Adipocyte (in vitro differentiated cells): Measurements from ENCODE around the gene SDR42E2.

ENCODE experiments used
- DNase-seq: peaks from one replicate; pipeline ENCODE4 v3.0.0-alpha.2; 2015; ENCODE audit warnings: low read depth
- H3K27me3 ChIP-seq: replicated peaks from 2 replicates; pipeline ENCODE4 v1.7.0; 2013; ENCODE audit warnings: mild to moderate bottlenecking, low read length, moderate library complexity; ENCODE audit not compliant: control insufficient read depth, insufficient read depth
- H3K36me3 ChIP-seq: 2 replicates; pipeline ENCODE4 v1.7.0; 2013; ENCODE audit warnings: low read length, mild to moderate bottlenecking, moderate library complexity; ENCODE audit not compliant: control insufficient read depth, insufficient read depth, severe bottlenecking
- H3K4me1 ChIP-seq: 2 replicates; pipeline ENCODE4 v1.7.0; 2013; ENCODE audit warnings: mild to moderate bottlenecking, low read length, moderate library complexity; ENCODE audit not compliant: control insufficient read depth, insufficient read depth
- H3K4me3 ChIP-seq: 2 replicates; pipeline ENCODE4 v1.7.0; 2013; ENCODE audit warnings: mild to moderate bottlenecking, low read length, moderate library complexity
- H3K9ac ChIP-seq: 2 replicates; pipeline ENCODE4 v1.7.0; 2013; ENCODE audit warnings: mild to moderate bottlenecking, low read length, moderate library complexity
- H3K9me3 ChIP-seq: 2 replicates; pipeline ENCODE4 v1.7.0; 2013; ENCODE audit warnings: mild to moderate bottlenecking, low read length, moderate library complexity; ENCODE audit not compliant: control insufficient read depth

Gene SDR42E2

GRCh38 chr16:22184615-22184968 is 22.3 kb downstream of the SDR42E2 start:
- no peaks in the 10 kb centered on the region for H3K9me3 ChIP-seq
- H3K36me3 ChIP-seq = no peaks in the 10 kb centered on the region
- H3K4me1 ChIP-seq = peaks cover 15% of the 10 kb centered on the region
- peaks cover 11% of the 10 kb centered on the region for H3K27me3 ChIP-seq
- DNase-seq = no peak
- no peak overlapping the region for H3K4me3 ChIP-seq
- H3K9ac ChIP-seq = no peak overlapping the region

GRCh38 chr16:22186517-22186916 is 24.2 kb downstream of the SDR42E2 start:
- peaks cover 6% of the 10 kb centered on the region for H3K27me3 ChIP-seq
- H3K4me3 ChIP-seq = no peak overlapping the region
- H3K9me3 ChIP-seq = no peaks in the 10 kb centered on the region
- no peak for DNase-seq
- H3K36me3 ChIP-seq = no peaks in the 10 kb centered on the region
- H3K9ac ChIP-seq = no peak overlapping the region
- peaks cover 23% of the 10 kb centered on the region for H3K4me1 ChIP-seq

GRCh38 chr16:22188267-22188594 is 25.9 kb downstream of the SDR42E2 start:
- Histone ChIP-seq H3K36me3 (no peaks in the 10 kb centered on the region), H3K27me3 (no peaks in the 10 kb centered on the region), H3K4me3 (no peak overlapping the region), H3K9ac (no peak overlapping the region), H3K9me3 (no peaks in the 10 kb centered on the region), H3K4me1 (peaks cover 33% of the 10 kb centered on the region)
- no peak for DNase-seq

- no peaks in the 10 kb centered on the region for H3K27me3 ChIP-seq
- DNase-seq = peak; percentile 94
- H3K9me3 ChIP-seq = no peaks in the 10 kb centered on the region
- H3K36me3 ChIP-seq = no peaks in the 10 kb centered on the region
- H3K9ac ChIP-seq = peak overlapping the region; percentile 79
- H3K4me3 ChIP-seq = peak overlapping the region; percentile 82
- H3K4me1 ChIP-seq = peaks cover 35% of the 10 kb centered on the region
Observed at GRCh38 chr16:22188595-22189442, 26.5 kb downstream of the SDR42E2 start.

GRCh38 chr16:22189473-22190080 is 27.3 kb downstream of the SDR42E2 start:
- H3K36me3 ChIP-seq = no peaks in the 10 kb centered on the region
- peak overlapping the region; percentile 82 for H3K4me3 ChIP-seq
- H3K9me3 ChIP-seq = no peaks in the 10 kb centered on the region
- H3K27me3 ChIP-seq = no peaks in the 10 kb centered on the region
- H3K4me1 ChIP-seq = peaks cover 35% of the 10 kb centered on the region
- peak; percentile 15 for DNase-seq
- peak overlapping the region; percentile 79 for H3K9ac ChIP-seq

GRCh38 chr16:22190081-22190775 is 27.9 kb downstream of the SDR42E2 start:
- peak; percentile 100 for DNase-seq
- H3K9ac ChIP-seq = peak overlapping the region; percentile 79
- H3K4me1 ChIP-seq = peaks cover 35% of the 10 kb centered on the region
- no peaks in the 10 kb centered on the region for H3K9me3 ChIP-seq
- peak overlapping the region; percentile 82 for H3K4me3 ChIP-seq
- no peaks in the 10 kb centered on the region for H3K27me3 ChIP-seq
- no peaks in the 10 kb centered on the region for H3K36me3 ChIP-seq

GRCh38 chr16:22190776-22191531 is 28.6 kb downstream of the SDR42E2 start:
- no peaks in the 10 kb centered on the region for H3K27me3 ChIP-seq
- H3K9ac ChIP-seq = peak overlapping the region; percentile 87
- H3K9me3 ChIP-seq = no peaks in the 10 kb centered on the region
- H3K36me3 ChIP-seq = no peaks in the 10 kb centered on the region
- H3K4me3 ChIP-seq = peak overlapping the region; percentile 79
- H3K4me1 ChIP-seq = peaks cover 35% of the 10 kb centered on the region
- peak; percentile 100 for DNase-seq

GRCh38 chr16:22191532-22192260 is 29.4 kb downstream of the SDR42E2 start:
- Histone ChIP-seq H3K4me1 (peaks cover 35% of the 10 kb centered on the region), H3K27me3 (no peaks in the 10 kb centered on the region), H3K36me3 (no peaks in the 10 kb centered on the region), H3K9ac (peak overlapping the region; percentile 87), H3K4me3 (peak overlapping the region; percentile 79), H3K9me3 (no peaks in the 10 kb centered on the region)
- DNase-seq = no peak

GRCh38 chr16:22192261-22193062 is 30.2 kb downstream of the SDR42E2 start:
- H3K36me3 ChIP-seq = no peaks in the 10 kb centered on the region
- H3K9me3 ChIP-seq = no peaks in the 10 kb centered on the region
- peak overlapping the region; percentile 87 for H3K9ac ChIP-seq
- H3K4me1 ChIP-seq = peaks cover 35% of the 10 kb centered on the region
- H3K27me3 ChIP-seq = no peaks in the 10 kb centered on the region
- peak; percentile 97 for DNase-seq
- peak overlapping the region; percentile 79 for H3K4me3 ChIP-seq

- no peak for DNase-seq
- Histone ChIP-seq H3K36me3 (no peaks in the 10 kb centered on the region), H3K4me3 (peak overlapping the region; percentile 79), H3K27me3 (no peaks in the 10 kb centered on the region), H3K9ac (peak overlapping the region; percentile 87), H3K9me3 (no peaks in the 10 kb centered on the region), H3K4me1 (peaks cover 35% of the 10 kb centered on the region)
Observed at GRCh38 chr16:22193063-22193411, 30.7 kb downstream of the SDR42E2 start.
